ENCODE data around the gene PRDM16. TPM values are rescaled to one million over a fixed set of nuclear protein-coding genes. Genes with fewer than 3 reads are reported as not detected.

The PRDM16 gene
- total and polyA plus RNA-seq, 2 experiments from 2014 or later: 0.14 to 0.16 TPM

- H3K4me1 Mint-ChIP-seq: peaks cover 6% of the 10 kb centered on the region; the same call in 1 of the 3 replicates
- no peak overlapping the region for H3K27ac Mint-ChIP-seq
- H3K9me3 Mint-ChIP-seq: no peaks in the 10 kb centered on the region
- H3F3A ChIP-seq (replicated peaks; ENCODE audit: low read depth): peaks cover 9% of the 10 kb centered on the region; the same call in 1 of the 2 replicates
- H3K36me3 Mint-ChIP-seq (ENCODE audit: low read depth): no peaks in the 10 kb centered on the region
- no peak overlapping the region for H2AFZ ChIP-seq
- no peak overlapping the region for H3K27ac ChIP-seq (ENCODE audit: low read depth)
- no peak overlapping the region for H3K4me3 ChIP-seq
- H3K4me3 Mint-ChIP-seq: no peak overlapping the region
- no peak for TF ChIP-seq CTCF (conservative IDR thresholded peaks at IDR 0.05; ENCODE audit: low read depth in 2 of 2)
- no peak for TF ChIP-seq ZNF462 (CRISPR knock-in tag; IDR thresholded peaks at IDR 0.05)
- no peak for TF ChIP-seq ETS1 (IDR thresholded peaks at IDR 0.05)
- no peak for TF ChIP-seq POLR2AphosphoS5 (IDR thresholded peaks at IDR 0.05; ENCODE audit: low read depth)
- no peak for TF ChIP-seq CREB1 (CRISPR knock-in tag; IDR thresholded peaks at IDR 0.05; ENCODE audit: low read depth)
- TF ChIP-seq STAT1 (IDR thresholded peaks at IDR 0.05; ENCODE audit: unreplicated experiment): no peak
- TF ChIP-seq EZH2phosphoT487 (IDR thresholded peaks at IDR 0.05; ENCODE audit: unreplicated experiment): no peak
- no peak for TF ChIP-seq JUNB (IDR thresholded peaks at IDR 0.05; ENCODE audit: unreplicated experiment)
- TF ChIP-seq ZNF331 (CRISPR knock-in tag; IDR thresholded peaks at IDR 0.05; ENCODE audit: low read depth): no peak
- TF ChIP-seq EZH2 (IDR thresholded peaks at IDR 0.05; ENCODE audit: low read depth, unreplicated experiment): no peak
- no peak for TF ChIP-seq REST (IDR thresholded peaks at IDR 0.05; ENCODE audit: unreplicated experiment)
- no peak for TF ChIP-seq NANOG (IDR thresholded peaks at IDR 0.05; ENCODE audit: borderline replicate concordance)
- TF ChIP-seq ZNF114 (CRISPR knock-in tag; IDR thresholded peaks at IDR 0.05): no peak
- DNase-seq (ENCODE audit: low spot score) (no peak), ATAC-seq (no peak)
- H3K9me2 ChIP-seq (ENCODE audit: insufficient read depth): no peaks in the 10 kb centered on the region
- H3K4me2 ChIP-seq: no peak overlapping the region
- no peaks in the 10 kb centered on the region for H3K36me3 ChIP-seq (ENCODE audit: insufficient read depth)
- no peaks in the 10 kb centered on the region for H3K27me3 ChIP-seq (ENCODE audit: insufficient read depth)
- H3K4me1 ChIP-seq (ENCODE audit: insufficient read depth): no peaks in the 10 kb centered on the region
- no peaks in the 10 kb centered on the region for H4K20me1 ChIP-seq (replicated peaks; ENCODE audit: insufficient read depth)
- H3K79me2 ChIP-seq (replicated peaks; ENCODE audit: insufficient read depth): no peaks in the 10 kb centered on the region
- H3K27me3 Mint-ChIP-seq (ENCODE audit: insufficient read depth, low read depth, poor library complexity): peaks cover 7% of the 10 kb centered on the region
Observed at GRCh38 chr1:3333903-3334302, 264.9 kb downstream of the PRDM16 start.

All from GM23338 (cell line).